Breast epithelium (tissue), 3 donors: ENCODE measurements around the gene KDM1B.

Experiments used
- POLR2AphosphoS5 ChIP-seq, 3 donors: sonication (generic); formaldehyde crosslinking; IDR thresholded peaks; one replicate each; pipeline ENCODE4 v1.6.1; 2017; ENCODE audit warnings: antibody characterized with exemption in 3 of 3
- TF ChIP-seq, protein P1 (sequence below), 3 donors: fragments of 450-650 bp; IDR thresholded peaks; one replicate each; pipeline ENCODE4 v1.5.1; 2016 to 2017; ENCODE audit warnings: antibody characterized with exemption in 3 of 3, mild to moderate bottlenecking in 3 of 3, moderate library complexity in 3 of 3

DNA sequence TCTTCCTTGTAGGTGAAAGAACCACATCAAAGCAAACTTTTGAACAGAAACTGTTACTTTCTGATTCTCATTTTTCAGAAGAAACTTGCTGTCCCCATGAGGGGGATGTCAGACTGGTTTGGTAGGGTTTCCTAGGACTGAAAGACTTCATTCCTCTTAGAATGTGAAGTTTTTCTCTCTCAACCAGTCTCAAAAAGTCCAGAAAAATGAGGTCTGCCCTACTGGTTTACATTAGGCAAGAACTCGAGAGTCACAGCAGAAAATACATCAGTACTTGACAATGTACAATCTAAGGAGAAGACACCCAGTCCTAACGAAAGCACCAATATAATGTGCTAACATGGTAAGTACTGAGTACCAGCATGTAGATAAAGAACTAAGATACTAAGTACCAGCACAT, 20.1 kb upstream of the KDM1B start:
- TF ChIP-seq, protein P1, sequence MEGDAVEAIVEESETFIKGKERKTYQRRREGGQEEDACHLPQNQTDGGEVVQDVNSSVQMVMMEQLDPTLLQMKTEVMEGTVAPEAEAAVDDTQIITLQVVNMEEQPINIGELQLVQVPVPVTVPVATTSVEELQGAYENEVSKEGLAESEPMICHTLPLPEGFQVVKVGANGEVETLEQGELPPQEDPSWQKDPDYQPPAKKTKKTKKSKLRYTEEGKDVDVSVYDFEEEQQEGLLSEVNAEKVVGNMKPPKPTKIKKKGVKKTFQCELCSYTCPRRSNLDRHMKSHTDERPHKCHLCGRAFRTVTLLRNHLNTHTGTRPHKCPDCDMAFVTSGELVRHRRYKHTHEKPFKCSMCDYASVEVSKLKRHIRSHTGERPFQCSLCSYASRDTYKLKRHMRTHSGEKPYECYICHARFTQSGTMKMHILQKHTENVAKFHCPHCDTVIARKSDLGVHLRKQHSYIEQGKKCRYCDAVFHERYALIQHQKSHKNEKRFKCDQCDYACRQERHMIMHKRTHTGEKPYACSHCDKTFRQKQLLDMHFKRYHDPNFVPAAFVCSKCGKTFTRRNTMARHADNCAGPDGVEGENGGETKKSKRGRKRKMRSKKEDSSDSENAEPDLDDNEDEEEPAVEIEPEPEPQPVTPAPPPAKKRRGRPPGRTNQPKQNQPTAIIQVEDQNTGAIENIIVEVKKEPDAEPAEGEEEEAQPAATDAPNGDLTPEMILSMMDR (IDR thresholded peaks at IDR 0.05): no peak
- TF ChIP-seq POLR2AphosphoS5 (IDR thresholded peaks at IDR 0.05): no peak
